GM19023 (cell line): ENCODE data around the gene TPO.

Source experiments
- ATAC-seq: cut with Tn5 transposase; IDR thresholded peaks from one replicate; pipeline ENCODE4 v1.9.1; 2021; ENCODE audit warnings: mild to moderate bottlenecking, moderate library complexity; ENCODE audit not compliant: unreplicated experiment

Gene TPO

GRCh38 chr2:1440581-1440980 is 27.3 kb downstream of the TPO start:
- no peak for ATAC-seq

GRCh38 chr2:1446301-1446700 is 33.0 kb downstream of the TPO start:
- ATAC-seq: no peak

- no peak for ATAC-seq
These were observed 34.7 kb downstream of the TPO start for GRCh38 chr2:1448009-1448408.

GRCh38 chr2:1450915-1451314 is 37.7 kb downstream of the TPO start:
- no peak for ATAC-seq

- ATAC-seq: no peak
These were observed 38.2 kb downstream of the TPO start for GRCh38 chr2:1451422-1451821.

GRCh38 chr2:1453561-1453960 is 40.3 kb downstream of the TPO start:
- no peak for ATAC-seq

GRCh38 chr2:1454346-1454745 is 41.1 kb downstream of the TPO start:
- no peak for ATAC-seq

GRCh38 chr2:1455466-1455865 is 42.2 kb downstream of the TPO start:
- ATAC-seq: no peak

- no peak for ATAC-seq
These were observed 45.2 kb downstream of the TPO start for GRCh38 chr2:1458432-1458831.

- no peak for ATAC-seq
These were observed 46.5 kb downstream of the TPO start for GRCh38 chr2:1459727-1460126.

GRCh38 chr2:1460851-1461418 is 47.7 kb downstream of the TPO start:
- ATAC-seq: no peak

GRCh38 chr2:1461507-1462390 is 48.5 kb downstream of the TPO start:
- no peak for ATAC-seq

- no peak for ATAC-seq
These were observed 49.7 kb downstream of the TPO start for GRCh38 chr2:1462994-1463393.

- no peak for ATAC-seq
These were observed 59.1 kb downstream of the TPO start for GRCh38 chr2:1472350-1472749.

GRCh38 chr2:1476617-1477195 is 63.4 kb downstream of the TPO start:
- ATAC-seq: no peak

- no peak for ATAC-seq
These were observed 64.2 kb downstream of the TPO start for GRCh38 chr2:1477196-1478040.

GRCh38 chr2:1478311-1479305 is 65.3 kb downstream of the TPO start:
- ATAC-seq: no peak

- no peak for ATAC-seq
These were observed 66.1 kb downstream of the TPO start for GRCh38 chr2:1479346-1479745.

- no peak for ATAC-seq
These were observed 67.4 kb downstream of the TPO start for GRCh38 chr2:1480671-1481076.
